ENCODE results near the gene PTPN1.

DNA sequence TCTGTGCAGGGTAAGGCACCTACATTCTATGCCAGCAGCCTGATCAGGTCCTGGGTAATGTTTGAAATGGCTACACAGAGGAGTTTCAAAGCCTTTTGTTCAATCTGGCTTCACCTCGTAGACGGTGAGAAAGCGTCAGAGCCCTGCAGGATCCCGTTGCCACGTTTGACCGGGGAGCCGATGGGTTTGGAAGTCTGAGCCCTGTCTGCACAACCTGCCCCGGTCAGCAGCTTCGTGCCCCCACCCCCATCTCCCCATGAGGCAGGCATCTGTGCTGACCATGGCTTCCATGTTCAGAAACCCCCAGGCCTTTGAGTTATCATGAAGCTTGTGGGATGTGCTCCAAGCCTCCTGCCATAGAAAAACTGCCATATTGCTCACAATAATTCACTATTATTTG lies 63.9 kb downstream of the PTPN1 start:
- TF ChIP-seq EZH2 (IDR thresholded peaks at IDR 0.05; ENCODE audit: borderline replicate concordance, low read length), result no peak
- TF ChIP-seq, protein P1, sequence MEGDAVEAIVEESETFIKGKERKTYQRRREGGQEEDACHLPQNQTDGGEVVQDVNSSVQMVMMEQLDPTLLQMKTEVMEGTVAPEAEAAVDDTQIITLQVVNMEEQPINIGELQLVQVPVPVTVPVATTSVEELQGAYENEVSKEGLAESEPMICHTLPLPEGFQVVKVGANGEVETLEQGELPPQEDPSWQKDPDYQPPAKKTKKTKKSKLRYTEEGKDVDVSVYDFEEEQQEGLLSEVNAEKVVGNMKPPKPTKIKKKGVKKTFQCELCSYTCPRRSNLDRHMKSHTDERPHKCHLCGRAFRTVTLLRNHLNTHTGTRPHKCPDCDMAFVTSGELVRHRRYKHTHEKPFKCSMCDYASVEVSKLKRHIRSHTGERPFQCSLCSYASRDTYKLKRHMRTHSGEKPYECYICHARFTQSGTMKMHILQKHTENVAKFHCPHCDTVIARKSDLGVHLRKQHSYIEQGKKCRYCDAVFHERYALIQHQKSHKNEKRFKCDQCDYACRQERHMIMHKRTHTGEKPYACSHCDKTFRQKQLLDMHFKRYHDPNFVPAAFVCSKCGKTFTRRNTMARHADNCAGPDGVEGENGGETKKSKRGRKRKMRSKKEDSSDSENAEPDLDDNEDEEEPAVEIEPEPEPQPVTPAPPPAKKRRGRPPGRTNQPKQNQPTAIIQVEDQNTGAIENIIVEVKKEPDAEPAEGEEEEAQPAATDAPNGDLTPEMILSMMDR (IDR thresholded peaks at IDR 0.05; ENCODE audit: low read length), result no peak
